HG03045 (cell line): ENCODE data around the gene CYP2B6.
"Not testable (repeated sequence)": the region's sequence is repeated elsewhere in the genome, so short reads cannot be mapped to it uniquely, and the experiment has no call there.

ENCODE experiments used
- ATAC-seq: cut with Tn5 transposase; IDR thresholded peaks from one replicate; pipeline ENCODE4 v1.9.1; 2021; ENCODE audit warnings: mild to moderate bottlenecking, moderate library complexity; ENCODE audit not compliant: unreplicated experiment

CYP2B6 gene

DNA sequence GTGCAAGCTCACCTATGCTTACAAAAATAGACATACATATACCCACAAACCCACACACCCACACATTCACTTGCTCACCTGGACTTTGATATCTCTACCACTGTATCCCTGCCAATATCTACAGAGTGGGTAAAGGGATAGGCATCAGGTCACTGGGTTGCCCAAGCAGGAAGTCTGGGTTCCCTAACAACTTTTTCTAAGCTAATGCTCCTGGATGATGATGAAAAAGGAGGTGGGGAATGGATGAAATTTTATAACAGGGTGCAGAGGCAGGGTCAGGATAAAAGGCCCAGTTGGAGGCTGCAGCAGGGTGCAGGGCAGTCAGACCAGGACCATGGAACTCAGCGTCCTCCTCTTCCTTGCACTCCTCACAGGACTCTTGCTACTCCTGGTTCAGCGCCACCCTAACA is at the start of gene CYP2B6:
Gene CYP2B6 (plus strand): TSS at position 311 of the 410 bp plus-strand sequence. CDS start 24 bp downstream, at position 335.
- ATAC-seq, result no peak

DNA sequence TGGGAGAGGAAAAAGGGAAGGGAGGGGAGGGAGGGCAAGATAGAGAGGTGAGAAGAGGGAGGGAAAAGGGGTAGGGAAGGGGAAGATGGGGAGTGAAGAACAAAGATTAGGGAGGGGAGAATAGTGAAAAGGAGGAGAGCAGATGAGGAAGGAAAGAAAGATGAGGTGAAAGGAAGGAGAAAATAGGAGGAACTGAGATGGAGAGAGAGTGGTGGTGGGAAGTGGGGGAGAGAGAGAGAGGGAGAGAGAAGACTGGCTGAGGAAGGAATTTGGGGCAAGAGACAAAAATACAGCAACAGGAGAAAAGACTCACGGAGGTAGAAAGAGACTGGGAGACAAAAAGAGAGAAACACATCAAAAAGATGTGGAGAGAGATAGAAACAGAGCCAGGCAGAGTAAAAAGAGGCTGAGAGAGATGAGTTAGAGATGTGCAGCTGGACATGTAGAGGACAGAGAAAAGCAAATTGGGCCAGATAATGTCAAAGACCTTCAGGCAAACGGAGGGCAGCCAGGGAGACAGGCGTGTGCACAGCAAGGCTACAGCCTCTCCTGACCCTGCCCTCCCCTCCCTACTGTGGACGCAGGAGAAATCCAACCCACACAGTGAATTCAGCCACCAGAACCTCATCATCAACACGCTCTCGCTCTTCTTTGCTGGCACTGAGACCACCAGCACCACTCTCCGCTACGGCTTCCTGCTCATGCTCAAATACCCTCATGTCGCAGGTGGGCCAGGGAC is 49.4 kb upstream of the CYP2B6 start:
- ATAC-seq, result no peak

DNA sequence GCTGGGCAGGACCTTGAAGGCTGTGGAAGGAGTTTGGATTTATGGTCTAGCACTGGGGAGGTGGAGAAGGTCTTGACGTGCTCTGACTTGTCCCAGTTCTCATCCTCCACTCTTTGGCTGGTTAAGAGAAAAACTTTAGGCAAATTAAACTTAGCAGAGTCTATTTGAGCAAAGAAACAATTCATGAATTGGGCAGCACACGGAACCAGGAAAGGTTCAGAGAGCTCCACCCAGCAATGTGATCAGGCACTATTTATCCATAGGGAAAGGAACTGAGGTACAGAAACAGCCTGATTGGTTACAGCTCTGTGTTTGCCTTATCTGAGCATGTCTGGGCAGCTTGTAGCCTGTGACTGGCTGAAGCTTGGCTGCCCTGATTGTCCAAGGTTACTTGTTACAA is 45.4 kb upstream of the CYP2B6 start:
- no peak for ATAC-seq

DNA sequence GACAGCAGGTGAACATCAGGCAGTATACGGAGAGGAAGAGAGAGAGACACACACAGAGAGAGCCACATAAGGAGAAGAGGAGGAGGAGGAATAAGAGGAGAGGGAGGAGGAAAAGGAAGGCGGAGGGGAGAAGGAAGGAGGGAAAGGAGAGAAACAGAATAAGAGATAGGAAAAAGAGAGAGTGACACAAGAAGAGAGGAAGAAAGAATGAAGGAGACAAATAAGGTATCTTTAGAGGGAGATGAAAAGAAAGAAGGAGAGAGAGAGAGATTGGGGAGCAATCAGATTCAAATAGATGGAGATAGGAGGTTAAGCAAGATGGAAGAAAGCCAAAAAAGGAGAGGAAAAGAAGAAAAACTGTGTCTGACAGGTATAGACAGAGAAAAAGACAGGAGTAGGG is 44.0 kb upstream of the CYP2B6 start:
- no peak for ATAC-seq

DNA sequence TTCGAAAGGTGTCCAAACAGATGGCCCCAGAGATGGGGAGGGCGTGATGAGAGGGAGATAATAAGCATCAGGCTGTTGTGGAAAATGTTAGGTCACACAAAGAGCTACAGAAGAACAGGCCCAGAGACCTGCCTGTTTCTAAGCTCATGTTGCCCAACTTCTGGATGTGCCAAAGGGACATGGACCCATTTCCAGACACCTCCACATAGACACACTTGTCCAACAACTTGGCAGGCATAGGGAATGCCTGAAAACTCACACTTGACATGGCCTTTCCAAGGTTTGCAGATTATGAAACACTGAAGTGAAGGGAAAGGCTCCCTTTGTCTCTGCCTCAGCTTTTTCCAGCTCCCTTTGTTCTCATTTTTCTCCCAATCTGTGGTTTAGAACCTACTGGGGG is 43.5 kb upstream of the CYP2B6 start:
- ATAC-seq, result no peak

DNA sequence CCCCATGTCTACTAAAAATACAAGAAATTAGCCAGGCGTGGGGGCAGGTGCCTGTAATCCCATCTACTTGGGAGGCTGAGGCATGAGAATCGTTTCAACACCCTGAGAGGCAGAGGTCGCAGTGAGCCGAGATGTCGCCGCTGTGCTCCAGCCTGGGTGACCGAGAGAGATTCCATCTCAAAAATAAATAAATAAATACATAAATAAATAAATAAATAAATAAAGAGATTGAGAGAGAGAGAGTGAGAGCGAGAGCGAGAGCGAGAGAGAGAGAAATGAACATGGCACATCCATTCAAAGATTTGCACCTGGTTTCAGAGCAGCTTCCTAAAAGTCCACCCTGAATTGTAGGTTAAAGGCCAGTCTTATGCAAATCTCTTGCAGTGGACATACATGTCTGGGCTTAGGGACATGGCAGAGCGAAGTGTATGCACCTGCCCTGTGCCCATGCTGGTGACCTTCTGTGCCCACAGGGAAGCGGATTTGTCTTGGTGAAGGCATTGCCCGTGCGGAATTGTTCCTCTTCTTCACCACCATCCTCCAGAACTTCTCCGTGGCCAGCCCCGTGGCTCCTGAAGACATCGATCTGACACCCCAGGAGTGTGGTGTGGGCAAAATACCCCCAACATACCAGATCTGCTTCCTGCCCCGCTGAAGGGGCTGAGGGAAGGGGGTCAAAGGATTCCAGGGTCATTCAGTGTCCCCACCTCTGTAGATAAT is 42.3 kb upstream of the CYP2B6 start:
- ATAC-seq, result no peak

DNA sequence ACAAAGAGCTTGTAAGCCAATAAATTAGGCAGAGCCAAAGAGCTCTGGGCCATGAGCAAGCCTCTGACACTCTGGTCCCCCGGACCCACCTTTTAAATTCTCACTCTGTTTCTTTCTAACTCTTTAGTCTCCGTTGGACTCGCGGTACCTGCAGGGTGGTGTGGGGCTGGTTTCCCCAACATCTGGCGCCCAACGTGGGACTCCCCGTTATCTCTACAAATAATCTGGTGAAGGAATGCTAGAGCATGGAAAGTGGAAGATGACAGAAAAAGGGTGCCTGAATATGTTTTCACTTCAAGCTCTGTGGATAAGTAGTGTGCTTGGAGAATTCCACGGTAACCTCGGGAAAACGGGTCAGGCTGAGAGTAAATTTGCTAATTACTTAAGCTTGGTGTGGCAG is 36.5 kb upstream of the CYP2B6 start:
- ATAC-seq, result no peak

DNA sequence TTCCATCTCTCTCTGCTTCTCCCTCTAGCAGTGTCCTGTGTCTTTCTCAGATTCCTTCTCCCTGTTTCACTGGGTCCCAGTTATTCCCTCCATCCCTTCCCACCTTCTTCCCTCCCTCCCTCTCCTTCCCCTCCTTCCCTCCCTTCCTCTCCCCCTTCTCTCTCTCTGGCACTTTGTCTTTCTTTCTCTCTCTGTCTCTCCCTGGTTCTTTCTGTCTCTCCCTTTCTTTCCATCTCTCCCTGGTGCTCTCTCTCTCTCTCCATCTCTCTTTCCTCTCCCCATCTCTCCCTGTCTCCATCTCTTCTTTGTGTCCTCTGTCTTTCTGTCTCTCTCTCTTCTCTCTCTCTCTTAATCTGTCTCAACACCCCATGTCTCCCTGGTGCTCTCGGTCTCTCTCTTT is 31.7 kb upstream of the CYP2B6 start:
- no peak for ATAC-seq

DNA sequence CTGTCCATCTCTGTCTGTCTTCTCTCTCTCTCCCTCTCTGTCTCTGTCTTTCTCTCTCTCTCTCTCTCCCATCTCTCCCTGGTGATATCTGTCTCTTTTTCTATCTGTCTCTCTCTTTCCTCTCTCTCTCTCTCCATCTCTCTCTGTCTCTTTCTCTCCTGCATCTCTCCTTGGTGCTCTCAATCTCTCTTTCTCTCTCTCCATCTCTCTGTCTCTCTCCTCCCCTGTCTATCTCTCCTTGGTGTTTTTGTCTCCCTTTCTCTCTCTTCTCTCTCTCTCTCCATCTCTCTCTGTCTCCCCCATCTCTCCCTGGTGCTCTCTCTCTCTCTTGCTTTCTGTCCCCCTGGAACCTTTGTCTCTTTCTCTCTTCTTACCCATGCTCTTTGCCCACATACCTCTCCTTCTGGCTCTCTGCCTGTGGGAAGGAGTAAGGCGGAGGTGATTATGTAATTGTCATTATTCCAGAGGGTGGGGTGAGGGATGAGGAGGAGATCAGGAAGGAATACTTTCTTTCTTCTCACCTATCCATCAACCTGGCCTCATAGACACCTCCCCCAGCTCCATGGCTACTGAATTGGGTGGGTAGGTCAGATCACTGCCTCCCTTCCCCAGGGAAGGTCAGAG is 30.9 kb upstream of the CYP2B6 start:
- no peak for ATAC-seq

DNA sequence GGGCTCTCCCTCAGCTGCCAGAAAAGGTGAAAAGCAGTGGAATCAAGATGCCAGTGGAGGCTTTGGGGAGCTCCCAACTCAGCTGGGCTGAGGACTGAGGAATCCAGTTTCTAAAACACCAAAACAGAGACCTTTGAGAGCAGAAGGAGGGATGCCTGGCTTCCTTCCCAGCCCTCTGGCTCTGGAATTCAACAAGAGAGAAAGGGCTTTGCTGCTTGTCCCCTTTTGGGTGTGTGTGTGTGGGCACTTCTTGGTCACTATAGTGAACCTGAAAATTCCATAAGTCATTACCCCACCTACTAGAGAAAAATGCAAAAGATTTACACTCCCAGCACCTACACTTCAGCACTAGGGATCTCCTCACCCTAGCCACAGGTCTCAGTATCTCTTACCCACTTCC is 30.3 kb upstream of the CYP2B6 start:
- no peak for ATAC-seq

DNA sequence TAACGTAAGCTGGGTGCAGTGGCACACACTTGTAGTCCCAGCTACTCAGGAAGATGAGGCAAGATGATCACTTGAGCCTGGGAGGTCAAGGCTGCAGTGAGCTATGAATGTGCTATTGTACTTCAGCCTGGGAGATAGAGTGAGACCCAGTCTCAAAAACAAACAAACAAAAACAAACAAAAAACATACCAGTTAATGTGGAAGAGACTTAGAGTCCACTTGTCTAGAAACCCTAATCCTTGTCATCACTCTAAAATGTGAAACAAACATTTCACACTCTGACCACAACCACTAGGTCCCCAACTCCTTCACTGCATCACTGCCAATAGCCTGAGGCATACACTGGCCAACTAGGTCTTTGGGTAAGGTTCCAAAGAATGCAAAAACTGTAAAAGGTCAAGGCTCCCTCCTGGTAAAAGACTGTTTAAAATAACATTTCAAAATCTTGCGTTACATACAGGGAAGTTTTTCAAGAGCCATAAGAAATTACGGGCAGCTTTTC is 28.6 kb upstream of the CYP2B6 start:
- no peak for ATAC-seq

DNA sequence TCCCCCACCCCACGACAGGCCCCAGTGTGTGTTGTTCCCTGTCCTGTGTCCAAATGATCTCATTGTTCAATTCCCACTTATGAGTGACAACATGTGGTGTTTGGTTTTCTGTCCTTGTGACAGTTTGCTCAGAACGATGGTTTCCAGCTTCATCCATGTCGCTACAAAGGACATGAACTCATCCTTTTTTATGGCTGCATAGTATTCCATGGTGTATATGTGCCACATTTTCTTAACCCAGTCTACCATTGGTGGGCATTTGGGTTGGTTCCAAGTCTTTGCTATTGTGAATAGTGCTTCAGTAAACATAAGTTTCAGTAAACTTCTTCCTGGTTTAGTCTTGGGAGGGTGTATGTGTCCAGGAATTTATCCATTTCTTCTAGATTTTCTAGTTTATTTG is 26.7 kb upstream of the CYP2B6 start:
- not testable (repeated sequence) for ATAC-seq

DNA sequence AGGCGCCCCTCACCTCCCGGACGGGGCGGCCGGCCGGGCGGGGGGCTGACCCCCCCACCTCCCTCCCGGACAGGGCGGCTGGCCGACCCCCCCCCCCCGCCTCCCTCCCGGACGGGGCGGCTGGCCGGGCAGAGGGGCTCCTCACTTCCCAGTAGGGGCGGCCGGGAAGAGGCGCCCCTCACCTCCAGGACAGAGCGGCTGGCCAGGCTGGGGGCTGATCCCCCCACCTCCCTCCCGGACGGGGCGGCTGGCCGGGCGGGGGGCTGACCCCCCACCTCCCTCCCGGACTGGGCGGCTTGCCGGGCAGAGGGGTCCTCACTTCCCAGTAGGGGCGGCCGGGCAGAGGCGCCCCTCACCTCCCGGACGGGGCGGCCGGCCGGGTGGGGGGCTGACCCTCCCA is 25.7 kb upstream of the CYP2B6 start:
- not testable (repeated sequence) for ATAC-seq

DNA sequence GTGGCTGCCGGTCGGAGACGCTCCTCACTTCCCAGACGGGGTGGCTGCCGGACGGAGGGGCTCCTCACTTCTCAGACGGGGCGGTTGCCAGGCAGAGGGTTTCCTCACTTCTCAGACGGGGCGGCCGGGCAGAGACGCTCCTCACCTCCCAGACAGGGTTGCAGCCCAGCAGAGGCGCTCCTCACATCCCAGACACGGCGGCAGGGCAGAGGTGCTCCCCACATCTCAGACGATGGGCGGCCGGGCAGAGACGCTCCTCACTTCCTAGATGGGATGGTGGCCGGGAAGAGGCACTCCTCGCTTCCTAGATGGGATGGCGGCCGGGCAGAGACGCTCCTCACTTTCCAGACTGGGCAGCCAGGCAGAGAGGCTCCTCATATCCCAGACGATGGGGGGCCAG is 24.5 kb upstream of the CYP2B6 start:
- ATAC-seq, result not testable (repeated sequence)

DNA sequence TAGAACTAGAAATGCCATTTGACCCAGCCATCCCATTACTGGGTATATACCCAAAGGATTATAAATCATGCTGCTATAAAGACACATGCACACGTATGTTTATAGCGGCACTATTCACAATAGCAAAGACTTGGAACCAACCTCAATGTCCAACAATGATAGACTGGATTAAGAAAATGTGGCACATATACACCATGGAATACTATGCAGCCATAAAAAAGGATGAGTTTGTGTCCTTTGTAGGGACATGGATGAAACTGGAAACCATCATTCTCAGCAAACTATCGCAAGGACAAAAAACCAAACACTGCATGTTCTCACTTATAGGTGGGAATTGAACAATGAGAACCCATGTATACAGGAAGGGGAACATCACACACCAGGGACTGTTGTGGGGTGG is 23.0 kb upstream of the CYP2B6 start:
- ATAC-seq, result not testable (repeated sequence)

DNA sequence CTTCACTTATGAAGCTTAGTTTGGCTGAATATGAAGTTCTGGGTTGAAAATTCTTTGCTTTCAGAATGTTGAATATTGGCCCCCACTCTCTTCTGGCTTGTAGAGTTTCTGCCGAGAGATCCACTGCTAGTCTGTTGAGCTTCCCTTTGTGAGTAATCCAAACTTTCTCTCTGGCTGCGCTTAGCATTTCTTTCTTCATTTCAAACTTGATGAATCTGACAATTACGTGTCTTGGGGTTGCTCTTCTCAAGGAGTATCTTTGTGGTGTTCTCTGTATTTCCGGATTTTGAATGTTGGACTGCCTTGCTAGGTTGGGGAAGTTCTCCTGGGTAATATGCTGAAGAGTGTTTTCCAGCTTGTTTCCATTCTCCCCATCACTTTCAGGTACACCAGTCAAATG is 21.4 kb upstream of the CYP2B6 start:
- ATAC-seq, result not testable (repeated sequence)

DNA sequence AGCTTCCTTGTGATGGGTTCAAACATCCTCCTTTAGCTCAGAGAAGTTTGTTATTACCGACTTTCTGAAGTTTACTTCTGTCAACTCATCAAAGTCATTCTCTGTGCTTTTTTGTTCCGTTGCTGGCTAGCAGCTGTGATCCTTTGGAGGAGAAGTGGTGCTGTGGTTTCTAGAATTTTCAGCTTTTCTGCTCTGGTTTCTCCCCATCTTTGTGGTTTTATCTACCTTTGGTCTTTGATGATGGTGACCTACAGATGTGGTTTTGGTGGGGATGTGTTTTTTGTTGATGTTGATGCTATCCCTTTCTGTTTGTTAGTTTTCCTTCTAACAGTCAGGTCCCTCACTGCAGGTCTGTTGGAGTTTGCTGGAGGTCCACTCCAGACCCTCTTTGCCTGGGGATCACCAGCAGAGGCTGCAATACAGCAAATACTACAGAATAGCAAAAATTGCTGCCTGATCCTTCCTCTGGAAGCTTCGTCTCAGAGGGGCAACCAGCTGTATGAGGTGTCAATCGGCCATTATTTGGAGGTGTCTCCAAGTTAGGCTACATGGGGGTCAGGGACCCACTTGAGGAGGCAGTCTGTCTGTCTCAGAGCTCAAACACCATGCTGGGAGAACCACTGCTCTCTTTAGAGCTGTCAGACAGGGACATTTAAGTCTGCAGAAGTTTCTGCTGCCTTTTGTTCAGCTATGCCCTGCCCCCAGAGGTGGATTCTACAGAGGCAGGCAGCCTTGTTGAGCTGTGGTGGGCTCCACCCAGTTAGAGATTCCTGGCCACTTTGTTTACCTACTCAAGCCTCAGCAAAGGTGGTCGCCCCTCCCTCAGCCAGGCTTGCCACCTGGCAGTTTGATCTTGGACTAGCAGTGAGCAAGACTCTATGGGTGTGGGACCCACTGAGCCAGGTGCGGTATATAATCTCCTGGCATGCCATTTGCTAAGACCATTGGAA is 20.4 kb upstream of the CYP2B6 start:
- ATAC-seq, result not testable (repeated sequence)

DNA sequence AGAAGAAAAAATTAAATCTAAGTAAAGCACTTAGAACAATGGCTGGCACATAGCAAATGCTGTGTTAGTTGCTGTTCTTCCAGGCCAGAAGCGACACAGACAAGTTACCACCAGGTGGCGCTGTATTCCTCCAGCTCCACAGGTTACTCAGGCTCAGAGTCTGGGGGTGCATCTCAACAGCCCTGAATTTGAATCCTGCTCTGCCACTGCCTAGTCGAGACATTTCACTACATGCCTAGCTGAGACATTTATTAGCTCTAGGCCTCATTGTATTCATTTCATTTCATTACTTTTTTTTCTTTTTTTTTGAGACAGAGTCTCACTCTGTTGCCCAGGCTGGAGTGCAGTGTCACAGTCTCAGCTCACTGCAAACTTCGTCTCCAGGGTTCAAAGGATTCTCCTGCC is 16.4 kb upstream of the CYP2B6 start:
- no peak for ATAC-seq

DNA sequence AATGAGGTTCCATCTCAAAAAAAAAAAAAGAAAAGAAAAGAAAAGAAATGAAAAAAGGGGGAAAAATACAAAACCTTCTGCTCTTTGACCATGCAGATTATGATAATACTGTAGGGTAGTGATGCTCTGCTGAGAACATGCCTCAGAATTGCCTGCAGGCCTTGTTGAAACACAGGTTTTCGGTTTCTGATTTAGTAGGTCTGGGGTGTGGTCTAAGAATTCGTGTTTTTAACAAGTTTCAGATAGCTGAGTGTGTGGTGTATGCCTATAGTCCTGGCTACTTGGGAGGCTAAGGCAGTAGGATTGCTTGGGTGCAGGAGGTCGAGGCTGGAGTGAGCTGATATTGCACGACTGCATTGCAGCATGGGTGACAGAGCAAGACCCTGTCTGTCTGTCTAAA is 14.9 kb upstream of the CYP2B6 start:
- no peak for ATAC-seq

DNA sequence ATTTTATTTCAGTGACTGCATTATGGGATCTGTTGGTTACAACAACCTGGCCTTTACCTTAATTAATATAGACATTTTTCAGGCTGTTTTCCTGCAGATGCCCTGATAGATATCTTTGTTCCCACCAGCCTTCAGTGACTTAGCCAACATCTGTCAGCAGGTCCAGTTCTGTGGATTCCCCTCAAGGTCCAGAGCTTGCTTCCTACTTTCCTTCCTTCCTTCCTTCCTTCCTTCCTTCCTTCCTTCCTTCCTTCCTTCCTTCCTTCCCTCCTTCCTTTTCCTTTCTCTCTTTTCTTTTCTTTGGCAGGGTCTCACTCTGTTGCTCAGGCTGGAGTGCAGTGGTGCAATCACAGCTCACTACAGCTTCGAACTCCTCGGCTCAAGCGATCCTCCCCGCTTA is 14.4 kb upstream of the CYP2B6 start:
- no peak for ATAC-seq

DNA sequence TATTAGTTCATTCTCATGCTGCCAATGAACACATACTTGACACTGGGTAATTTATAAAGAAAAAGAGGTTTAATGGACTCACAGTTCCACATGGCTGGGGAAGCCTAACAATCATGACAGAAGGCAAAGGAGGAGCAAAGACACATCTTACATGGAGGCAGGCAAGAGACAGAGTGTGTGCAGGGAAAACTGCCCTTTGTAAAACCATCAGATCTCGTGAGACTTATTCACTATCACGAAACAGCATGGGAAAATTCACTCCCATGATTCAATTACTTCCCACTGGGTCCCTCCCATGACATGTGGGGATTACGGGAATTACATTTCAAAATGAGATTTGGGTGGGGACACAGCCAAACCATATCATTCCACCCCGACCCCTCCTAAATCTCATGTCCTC is 11.3 kb upstream of the CYP2B6 start:
- not testable (repeated sequence) for ATAC-seq
